ENCODE data around the gene CLIC1.

The CLIC1 gene

GRCh38 chr6:31733734-31734133, 2.6 kb downstream of the CLIC1 start:
- no peak for TF ChIP-seq CTCF (IDR thresholded peaks at IDR 0.05)

- TF ChIP-seq CTCF (IDR thresholded peaks at IDR 0.05) = no peak
Measured at GRCh38 chr6:31732029-31732428, 4.3 kb downstream of the CLIC1 start.

GRCh38 chr6:31730631-31731086, 5.7 kb downstream of the CLIC1 start:
- TF ChIP-seq CTCF (IDR thresholded peaks at IDR 0.05) = no peak

- TF ChIP-seq CTCF (IDR thresholded peaks at IDR 0.05) = no peak
Measured at GRCh38 chr6:31729979-31730630, 6.2 kb downstream of the CLIC1 start.

- TF ChIP-seq CTCF (IDR thresholded peaks at IDR 0.05) = peak; percentile 15; the same call in 1 of the 2 replicates
Measured at GRCh38 chr6:31729515-31729978, 6.8 kb downstream of the CLIC1 start.

GRCh38 chr6:31728767-31729514, 7.4 kb downstream of the CLIC1 start, which contains the start of gene DDAH2:
Gene DDAH2 (minus strand): TSS chr6:31729299. CDS start chr6:31729161, 138 bp downstream.
- TF ChIP-seq CTCF (IDR thresholded peaks at IDR 0.05) = peak; percentile 66

GRCh38 chr6:31727717-31728671, 8.3 kb downstream of the CLIC1 start:
- TF ChIP-seq CTCF (IDR thresholded peaks at IDR 0.05) = no peak

Data from LNCAP (cell line).